ENCODE measurements around the gene FBXO31.

Gene FBXO31

GRCh38 chr16:87297407-87297806, 86.2 kb downstream of the FBXO31 start:
- no peak overlapping the region for H3K4me3 ChIP-seq (ENCODE audit: low read depth, low read length)
- in situ Hi-C loops (cut with HindIII; ENCODE audit: low sequenced_read_pairs) = no loop called here
- no peak for DNase-seq (ENCODE audit: low read depth, low spot score)
- no peak for TF ChIP-seq CTCF (IDR thresholded peaks at IDR 0.05; ENCODE audit: low read depth, low read length)

- no peak for DNase-seq (ENCODE audit: low read depth, low spot score)
- in situ Hi-C loops (cut with HindIII; ENCODE audit: low sequenced_read_pairs) = no loop called here
- H3K4me3 ChIP-seq (ENCODE audit: low read depth, low read length) = no peak overlapping the region
- TF ChIP-seq CTCF (IDR thresholded peaks at IDR 0.05; ENCODE audit: low read depth, low read length) = no peak
Measured at GRCh38 chr16:87295661-87296531, 87.7 kb downstream of the FBXO31 start.

GRCh38 chr16:87295259-87295658, 88.3 kb downstream of the FBXO31 start:
- in situ Hi-C loops (cut with HindIII; ENCODE audit: low sequenced_read_pairs) = no loop called here
- no peak for DNase-seq (ENCODE audit: low read depth, low spot score)
- no peak overlapping the region for H3K4me3 ChIP-seq (ENCODE audit: low read depth, low read length)
- no peak for TF ChIP-seq CTCF (IDR thresholded peaks at IDR 0.05; ENCODE audit: low read depth, low read length)

- DNase-seq (ENCODE audit: low read depth, low spot score) = no peak
- no peak for TF ChIP-seq CTCF (IDR thresholded peaks at IDR 0.05; ENCODE audit: low read depth, low read length)
- no peak overlapping the region for H3K4me3 ChIP-seq (ENCODE audit: low read depth, low read length)
- in situ Hi-C loops (cut with HindIII; ENCODE audit: low sequenced_read_pairs) = no loop called here
Measured at GRCh38 chr16:87293990-87294389, 89.6 kb downstream of the FBXO31 start.

GRCh38 chr16:87291944-87292343, 91.6 kb downstream of the FBXO31 start:
- TF ChIP-seq CTCF (IDR thresholded peaks at IDR 0.05; ENCODE audit: low read depth, low read length) = no peak
- no peak overlapping the region for H3K4me3 ChIP-seq (ENCODE audit: low read depth, low read length)
- DNase-seq (ENCODE audit: low read depth, low spot score) = no peak
- in situ Hi-C loops (cut with HindIII; ENCODE audit: low sequenced_read_pairs) = no loop called here

GRCh38 chr16:87288753-87289362, 94.7 kb downstream of the FBXO31 start:
- TF ChIP-seq CTCF (IDR thresholded peaks at IDR 0.05; ENCODE audit: low read depth, low read length) = no peak
- peak; percentile 76 for DNase-seq (ENCODE audit: low read depth, low spot score)
- in situ Hi-C loops (cut with HindIII; ENCODE audit: low sequenced_read_pairs) = no loop called here
- H3K4me3 ChIP-seq (ENCODE audit: low read depth, low read length) = no peak overlapping the region
